Body of pancreas (tissue), 4 donors: ENCODE results near the gene CCM2. TPM values are rescaled to one million over a fixed set of nuclear protein-coding genes. Genes with fewer than 3 reads are reported as not detected.

ENCODE experiments used
- ATAC-seq: fragments of 150-250 bp; one replicate; pipeline ENCODE4 v1.9.1; 2016
- DNase-seq, 4 donors: peaks; one replicate each; pipeline ENCODE4 v3.0.0-alpha.2; 2019
- H3K27ac ChIP-seq, 4 donors: fragments of 200-600 bp; sonication (generic); 1 replicate in 3 of 4; 2 replicates in 1 of 4; pipeline versions ENCODE4 v1.5.1 to v1.6.1; 2016 to 2019; ENCODE audit warnings: mild to moderate bottlenecking in 1 of 4, mixed read lengths in 1 of 4, moderate library complexity in 1 of 4
- H3K27me3 ChIP-seq, 2 donors: fragments of 200-600 bp; sonication (generic); one replicate each; pipeline ENCODE4 v1.6.0; 2016; ENCODE audit warnings: mild to moderate bottlenecking in 1 of 2
- H3K36me3 ChIP-seq, 2 donors: fragments of 200-600 bp; sonication (generic); replicated peaks in 1 of 2; 2 replicates each; pipeline ENCODE4 v1.5.1; 2016; ENCODE audit warnings: low read depth in 2 of 2; ENCODE audit not compliant: insufficient read depth in 1 of 2
- H3K4me1 ChIP-seq: fragments of 200-600 bp; sonication (generic); one replicate; pipeline ENCODE4 v1.6.0; 2016
- H3K4me3 ChIP-seq, 2 donors: fragments of 200-600 bp; sonication (generic); 1 replicate in 1 of 2; 2 replicates in 1 of 2; pipeline ENCODE4 v1.5.1; 2016 to 2019
- H3K9me3 ChIP-seq, 3 donors: fragments of 200-600 bp; sonication (generic); 1 replicate in 2 of 3; 2 replicates in 1 of 3; pipeline ENCODE4 v1.5.1; 2016
- CTCF ChIP-seq, 7 experiments: fragments of 450-650 bp in 4 of 7; fragments of 200-600 bp in 3 of 7; sonication (generic) in 3 of 7; IDR thresholded peaks; one replicate each; pipeline ENCODE4 v1.5.1; 2016 to 2019; ENCODE audit warnings: antibody characterized with exemption in 7 of 7
- POLR2A ChIP-seq, 3 donors: fragments of 450-650 bp; IDR thresholded peaks; one replicate each; pipeline ENCODE4 v1.6.1; 2016; ENCODE audit warnings: antibody characterized with exemption in 3 of 3, mild to moderate bottlenecking in 2 of 3
- WGBS, 2 donors: methylation state at CpG; one replicate each; pipeline ENCODE4 v1.1.5; 2017; 5-methylcytosine and 5-hydroxymethylcytosine counted together
- intact Hi-C: fragments of 100-400 bp; cut with DNase I; formaldehyde crosslinking; loops from one replicate; pipeline ENCODE4 v1.15.1; 2023
- total RNA-seq, 2 donors: library from RNA; depleted of rRNA; stranded (reverse); fragments of >200 nt; gene quantifications; one replicate each; pipeline ENCODE4 v1.1.0, GENCODE V29; 2016

Gene CCM2
- total RNA-seq, 2 donors from 2014 or later, result 19.4 to 22.3 TPM

- no peaks in the 10 kb centered on the region for H3K9me3 ChIP-seq
- ATAC-seq (no peak), DNase-seq (no peak)
- WGBS, 2 donors, result 63 to 75% methylated on average over 3 to 8 of the region's 8 CpGs
- H3K27ac ChIP-seq, result no peak overlapping the region
- peaks cover 0 to 3% of the 10 kb centered on the region in 2 donors for H3K27me3 ChIP-seq
- H3K4me3 ChIP-seq, result no peak overlapping the region
- H3K36me3 ChIP-seq, result no peaks in the 10 kb centered on the region
- intact Hi-C loops, result no loop called here
- peaks cover 9% of the 10 kb centered on the region for H3K4me1 ChIP-seq
- TF ChIP-seq CTCF (IDR thresholded peaks at IDR 0.05), result no peak
- TF ChIP-seq POLR2A (IDR thresholded peaks at IDR 0.05), result no peak
Observed at GRCh38 chr7:44959433-44959951, 40.5 kb upstream of the CCM2 start.

DNA sequence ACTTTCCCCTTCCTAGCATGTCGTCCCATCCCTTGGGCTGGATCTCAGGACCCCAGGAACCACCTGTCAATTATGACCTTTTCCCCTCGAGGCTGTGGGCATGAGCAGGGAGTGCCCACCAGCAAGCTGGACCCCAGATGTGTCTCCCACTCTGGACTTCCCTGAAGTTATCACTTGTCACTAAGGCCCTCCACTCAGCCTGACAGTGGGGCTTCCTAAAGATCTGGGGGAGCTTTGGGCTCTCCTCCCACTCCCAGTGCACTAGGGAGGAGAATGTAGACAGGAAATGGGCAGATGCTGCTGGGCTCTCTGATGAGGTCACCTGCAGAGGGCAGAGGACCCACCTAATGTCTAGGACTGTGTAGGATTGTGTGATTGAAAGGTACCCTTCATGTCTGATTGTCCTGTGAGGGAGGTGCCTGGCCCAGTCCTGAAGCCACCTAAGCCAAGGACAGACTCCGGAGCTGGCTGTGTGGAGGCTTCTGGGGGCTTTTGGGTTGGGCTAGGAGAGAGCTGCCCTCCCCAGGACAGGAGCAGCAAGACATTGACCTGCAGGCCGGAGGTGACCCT is 39.9 kb upstream of the CCM2 start:
- H3K36me3 ChIP-seq, result no peaks in the 10 kb centered on the region
- H3K9me3 ChIP-seq, result no peaks in the 10 kb centered on the region
- H3K27ac ChIP-seq, result no peak overlapping the region
- H3K4me3 ChIP-seq, result no peak overlapping the region
- peaks cover 9% of the 10 kb centered on the region for H3K4me1 ChIP-seq
- intact Hi-C loops, result no loop called here
- DNase-seq (no peak), ATAC-seq (no peak)
- WGBS, 2 donors, result 60 to 62% methylated on average over 2 to 4 of the region's 4 CpGs
- TF ChIP-seq POLR2A (IDR thresholded peaks at IDR 0.05) (no peak), CTCF (IDR thresholded peaks at IDR 0.05) (no peak)
- H3K27me3 ChIP-seq, result peaks cover 0 to 3% of the 10 kb centered on the region in 2 donors

DNA sequence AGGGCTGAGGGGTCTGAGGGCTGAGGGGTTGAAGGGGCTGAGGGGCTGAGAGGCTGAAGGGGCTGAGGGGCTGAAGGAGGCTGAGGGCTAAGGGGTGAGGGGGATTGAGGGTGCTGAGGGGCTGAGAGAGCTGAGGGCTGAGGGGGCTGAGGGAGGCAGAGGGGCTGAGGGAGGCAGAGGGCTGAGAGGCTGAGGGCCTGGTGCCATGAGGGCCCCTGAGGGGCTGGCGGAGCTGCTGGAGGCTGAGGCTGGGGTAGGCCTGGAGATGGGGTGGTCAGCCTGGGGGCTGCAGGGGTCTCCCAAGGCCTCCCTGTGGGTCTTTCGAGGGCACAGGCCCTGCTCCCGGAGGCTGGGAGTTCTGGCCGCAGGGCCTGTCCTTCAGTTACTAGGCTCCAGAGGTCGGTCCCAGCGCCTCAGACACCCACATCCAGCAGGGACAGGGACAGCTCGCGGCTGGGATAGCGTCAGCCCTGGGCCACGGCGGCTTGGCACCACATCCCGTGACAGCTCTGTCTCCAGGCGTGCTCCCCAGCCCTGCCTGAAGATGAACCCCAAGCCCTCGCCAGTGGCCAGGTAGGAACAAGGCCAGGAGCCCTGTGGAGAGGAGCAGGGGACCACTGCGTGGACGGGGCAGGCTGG is 38.0 kb upstream of the CCM2 start:
- no peak for DNase-seq
- Histone ChIP-seq H3K27me3 (peaks cover 0 to 3% of the 10 kb centered on the region in 2 donors), H3K27ac (no peak overlapping the region), H3K36me3 (no peaks in the 10 kb centered on the region), H3K4me3 (no peak overlapping the region), H3K4me1 (peaks cover 9% of the 10 kb centered on the region), H3K9me3 (no peaks in the 10 kb centered on the region)
- intact Hi-C loops, result no loop called here
- TF ChIP-seq POLR2A (IDR thresholded peaks at IDR 0.05), result no peak
- TF ChIP-seq CTCF (IDR thresholded peaks at IDR 0.05), result no peak
- no peak for ATAC-seq
- 77 to 89% methylated on average over 3 to 16 of the region's 16 CpGs for WGBS, 2 donors

DNA sequence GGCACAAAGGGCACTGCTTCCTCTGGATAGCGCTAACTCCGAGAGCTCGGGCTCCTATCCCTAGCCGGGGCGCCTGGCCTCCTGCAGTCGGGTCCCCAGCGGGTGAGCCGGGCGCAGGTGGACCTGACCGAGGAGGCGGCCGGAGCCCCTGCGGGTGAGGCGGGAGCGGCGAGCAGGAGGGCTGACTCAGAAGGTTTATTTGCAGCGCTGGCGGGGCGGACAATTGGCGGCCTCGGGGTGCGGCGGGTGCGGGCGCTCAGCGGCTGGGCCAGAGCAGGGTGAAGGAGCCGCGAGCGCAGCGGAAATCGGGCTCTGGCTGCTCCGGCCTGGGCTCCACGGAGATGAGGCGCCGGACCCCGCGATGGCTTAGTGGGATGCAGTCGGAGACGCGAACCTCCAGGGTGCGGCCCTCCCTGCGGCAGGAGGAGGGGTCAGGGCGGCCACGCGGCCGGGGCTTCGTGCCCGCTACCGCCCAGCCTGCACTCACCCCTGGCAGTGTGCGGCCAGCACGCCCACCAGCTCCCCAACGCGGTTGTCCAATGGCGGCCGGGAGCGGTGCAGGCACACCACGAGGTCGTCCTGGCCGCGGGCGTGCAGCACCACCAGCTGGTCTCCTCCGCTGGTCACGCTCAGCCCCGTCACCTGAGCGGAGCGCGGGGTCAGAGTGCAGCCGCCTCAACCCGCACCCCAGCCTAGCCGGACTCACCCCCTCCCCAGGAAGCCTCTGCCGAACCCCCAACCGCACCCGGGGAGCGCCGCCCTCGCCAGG is 37.3 kb upstream of the CCM2 start:
- peaks cover 9% of the 10 kb centered on the region for H3K4me1 ChIP-seq
- WGBS, 2 donors, result 17% methylated on average over 66 of the region's 76 CpGs; no CpG with 5 or more reads in 1 of the 2 donors
- no peak overlapping the region for H3K4me3 ChIP-seq
- H3K27ac ChIP-seq, result no peak overlapping the region
- no peak for TF ChIP-seq POLR2A (IDR thresholded peaks at IDR 0.05)
- no peak for TF ChIP-seq CTCF (IDR thresholded peaks at IDR 0.05)
- peaks cover 0 to 3% of the 10 kb centered on the region in 2 donors for H3K27me3 ChIP-seq
- ATAC-seq (peak; percentile 57), DNase-seq (peak in 2 of 4 donors; percentile 42 to 53)
- H3K36me3 ChIP-seq, result no peaks in the 10 kb centered on the region
- no peaks in the 10 kb centered on the region for H3K9me3 ChIP-seq
- intact Hi-C loops, result no loop called here
